Keratinocyte (primary cell): ENCODE data around the gene PRSS21.

Experiments
- EZH2 ChIP-seq: IDR thresholded peaks from one replicate; pipeline ENCODE4 v1.6.1; 2012; ENCODE audit warnings: inconsistent platforms, mild to moderate bottlenecking, low read length, moderate library complexity
- TF ChIP-seq, protein P1 (sequence below), 3 experiments: IDR thresholded peaks in 1 of 3; conservative IDR thresholded peaks in 1 of 3; optimal IDR thresholded peaks in 1 of 3; 2 replicates in 2 of 3; 3 replicates in 1 of 3; pipeline versions ENCODE3 to v1.5.1; 2011; ENCODE audit warnings: low read length in 3 of 3, mild to moderate bottlenecking in 3 of 3, moderate library complexity in 2 of 3, control low read depth in 1 of 3, inconsistent platforms in 1 of 3; ENCODE audit not compliant: insufficient read depth in 2 of 3; ENCODE audit errors: extremely low read depth in 1 of 3

DNA sequence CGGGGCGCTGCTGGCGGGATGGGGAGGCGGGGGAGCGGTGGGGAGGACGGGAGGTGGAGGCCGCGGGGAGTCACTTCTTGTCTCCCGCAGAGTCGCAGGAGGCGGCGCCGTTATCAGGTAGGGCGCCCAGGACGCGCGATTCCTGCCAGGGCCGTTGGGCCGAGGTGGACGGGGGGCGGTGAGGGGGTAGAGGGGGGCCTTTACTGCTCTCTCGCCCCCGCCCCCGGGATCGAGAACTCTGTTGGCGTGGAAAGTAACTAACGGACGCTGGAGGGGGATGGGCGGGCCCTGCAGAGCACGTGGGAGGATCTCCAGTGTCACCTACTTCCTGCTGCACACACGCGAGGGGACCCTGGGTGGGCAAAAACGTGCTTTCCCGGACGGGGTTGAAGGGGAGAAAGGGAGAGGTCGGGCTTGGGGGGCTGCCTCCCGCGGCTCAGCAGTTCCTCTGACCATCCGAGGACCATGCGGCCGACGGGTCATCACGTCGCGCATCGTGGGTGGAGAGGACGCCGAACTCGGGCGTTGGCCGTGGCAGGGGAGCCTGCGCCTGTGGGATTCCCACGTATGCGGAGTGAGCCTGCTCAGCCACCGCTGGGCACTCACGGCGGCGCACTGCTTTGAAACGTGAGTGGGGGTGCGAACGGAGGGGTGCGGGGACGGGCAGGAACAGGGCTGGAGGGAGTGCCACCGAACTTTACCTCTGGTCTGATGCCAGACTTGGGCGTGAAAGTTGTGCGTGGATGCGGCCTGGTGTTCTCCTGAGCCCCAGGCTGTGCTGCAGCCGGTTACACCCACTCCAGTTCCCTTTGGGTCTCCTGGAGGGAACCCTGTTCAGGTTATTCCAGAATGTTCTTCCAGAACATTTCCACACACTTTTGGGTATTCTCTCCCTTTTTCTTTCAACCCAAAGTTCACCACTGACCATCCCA lies 569 bp downstream of the PRSS21 start:
- TF ChIP-seq, protein P1, sequence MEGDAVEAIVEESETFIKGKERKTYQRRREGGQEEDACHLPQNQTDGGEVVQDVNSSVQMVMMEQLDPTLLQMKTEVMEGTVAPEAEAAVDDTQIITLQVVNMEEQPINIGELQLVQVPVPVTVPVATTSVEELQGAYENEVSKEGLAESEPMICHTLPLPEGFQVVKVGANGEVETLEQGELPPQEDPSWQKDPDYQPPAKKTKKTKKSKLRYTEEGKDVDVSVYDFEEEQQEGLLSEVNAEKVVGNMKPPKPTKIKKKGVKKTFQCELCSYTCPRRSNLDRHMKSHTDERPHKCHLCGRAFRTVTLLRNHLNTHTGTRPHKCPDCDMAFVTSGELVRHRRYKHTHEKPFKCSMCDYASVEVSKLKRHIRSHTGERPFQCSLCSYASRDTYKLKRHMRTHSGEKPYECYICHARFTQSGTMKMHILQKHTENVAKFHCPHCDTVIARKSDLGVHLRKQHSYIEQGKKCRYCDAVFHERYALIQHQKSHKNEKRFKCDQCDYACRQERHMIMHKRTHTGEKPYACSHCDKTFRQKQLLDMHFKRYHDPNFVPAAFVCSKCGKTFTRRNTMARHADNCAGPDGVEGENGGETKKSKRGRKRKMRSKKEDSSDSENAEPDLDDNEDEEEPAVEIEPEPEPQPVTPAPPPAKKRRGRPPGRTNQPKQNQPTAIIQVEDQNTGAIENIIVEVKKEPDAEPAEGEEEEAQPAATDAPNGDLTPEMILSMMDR (optimal IDR thresholded peaks at IDR 0.05 in 1 of 3, IDR thresholded peaks at IDR 0.05 in 1 of 3, conservative IDR thresholded peaks at IDR 0.05 in 1 of 3; ENCODE audit: extremely low read depth in 1 of 3, insufficient read depth in 2 of 3, low read length in 3 of 3) = peak in 1 of 3 experiments; percentile 1
- no peak for TF ChIP-seq EZH2
